Esophagus mucosa (tissue), 1 donor: ENCODE data around the gene SLC4A4. TPM values are rescaled to one million over a fixed set of nuclear protein-coding genes. Genes with fewer than 3 reads are reported as not detected.
"Not testable (repeated sequence)": the region's sequence is repeated elsewhere in the genome, so short reads cannot be mapped to it uniquely, and the experiment has no call there.

Experiments used
- ATAC-seq: fragments of 200-7000 bp; cut with Tn5 transposase; one replicate; pipeline ENCODE4 v1.9.1; 2020
- total RNA-seq: library from RNA; stranded (reverse); gene quantifications from one replicate; pipeline ENCODE4 v1.2.4, GENCODE V29; 2023
- donor health status: DM: yes; HTN: yes; CAD: no.

SLC4A4 gene
- total RNA-seq, 1 donor from 2014 or later = 0.96 TPM

DNA sequence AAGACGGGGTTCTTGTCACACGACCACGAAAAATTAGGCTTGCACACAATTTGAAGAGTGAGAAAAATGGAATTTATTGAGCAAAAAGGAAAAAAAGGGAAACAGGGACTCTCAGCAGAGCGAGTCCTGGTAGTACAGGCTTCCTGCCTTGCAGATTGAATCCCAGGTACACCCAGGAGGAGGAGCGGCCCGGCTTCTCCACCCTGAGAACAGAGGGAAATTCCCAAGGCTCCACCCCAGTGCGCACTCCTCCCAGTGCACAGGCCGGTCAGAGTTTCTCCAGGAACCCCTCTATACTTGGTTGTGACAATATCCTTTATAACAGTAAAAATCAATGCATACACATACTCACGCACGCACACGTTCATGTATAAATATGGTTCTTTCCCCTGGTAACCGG lies 22.0 kb downstream of the SLC4A4 start:
- no peak for ATAC-seq

DNA sequence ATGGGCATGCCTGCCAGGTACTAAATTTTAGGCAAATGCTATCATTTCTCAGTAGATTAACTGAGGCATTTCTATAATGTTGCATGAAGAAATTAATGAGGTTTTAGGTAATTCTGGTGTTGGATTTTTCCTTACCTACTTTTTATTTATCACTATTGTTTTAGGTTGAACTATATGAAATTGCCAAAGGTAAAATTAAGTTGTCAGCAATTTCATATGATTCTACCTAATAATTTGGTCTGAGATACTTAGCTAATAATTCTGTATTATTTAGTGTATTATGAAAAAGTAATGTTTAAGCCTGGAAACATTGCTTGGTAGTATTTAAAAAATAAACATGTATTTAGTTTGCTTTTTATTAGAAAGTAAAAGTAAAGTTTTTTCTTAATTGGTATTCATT lies 22.7 kb downstream of the SLC4A4 start:
- ATAC-seq = no peak

DNA sequence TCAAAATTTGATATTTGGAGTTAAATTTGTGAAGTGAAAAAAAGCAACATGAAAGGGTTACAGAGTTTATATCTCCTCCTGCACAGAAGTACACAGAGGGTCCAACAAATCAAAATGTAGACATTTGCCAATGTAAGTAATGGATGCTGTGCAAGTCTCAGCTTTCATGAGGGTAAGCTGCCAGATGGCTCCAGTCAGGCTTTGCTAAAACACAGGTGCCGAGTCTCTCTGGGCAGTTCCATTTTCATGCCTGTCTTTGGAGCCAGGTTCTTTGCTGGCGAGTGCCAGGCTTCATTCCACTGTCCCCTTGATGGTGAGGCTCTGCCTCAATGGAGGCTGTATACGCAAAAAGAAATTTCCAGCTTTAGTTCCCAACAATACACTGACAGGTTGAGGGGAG lies 27.9 kb downstream of the SLC4A4 start:
- no peak for ATAC-seq

DNA sequence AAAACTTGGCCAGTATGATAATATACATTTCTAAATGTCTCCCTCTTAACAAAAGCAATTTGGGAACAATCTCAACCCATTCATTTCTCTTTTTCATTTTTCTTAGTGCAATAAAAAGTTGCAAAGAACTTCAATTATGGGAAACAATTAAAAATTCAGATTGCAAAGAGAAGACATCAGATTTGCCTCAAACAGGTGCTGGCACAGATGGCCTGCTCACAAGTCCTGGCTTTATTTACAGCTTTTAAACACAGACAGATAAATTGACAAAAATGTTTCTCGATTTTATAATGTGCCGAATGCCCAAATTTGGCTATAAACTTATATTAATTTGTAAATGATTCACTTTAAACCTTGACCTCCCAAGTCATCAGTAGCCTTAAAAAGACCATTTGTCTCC lies 28.7 kb downstream of the SLC4A4 start:
- ATAC-seq = no peak

DNA sequence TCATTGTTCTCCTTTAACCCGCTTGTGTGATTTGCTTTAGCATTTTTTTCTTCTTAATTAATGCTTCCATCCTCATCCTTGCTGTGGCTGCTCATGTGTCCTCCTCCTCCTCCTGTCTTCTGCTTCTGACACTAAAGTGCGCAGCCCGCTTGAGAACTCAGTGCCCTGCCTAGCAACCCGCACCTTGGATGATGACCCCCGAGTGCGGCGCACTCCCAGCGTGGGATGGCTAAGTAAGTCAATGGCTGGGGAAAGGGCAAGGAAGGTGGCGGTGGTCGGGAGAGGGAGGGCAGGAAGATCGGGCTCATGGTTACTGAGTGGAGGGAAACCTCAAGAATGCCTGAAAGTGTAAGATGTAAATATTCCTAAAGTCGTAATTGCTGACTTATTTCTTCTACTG lies 30.1 kb downstream of the SLC4A4 start:
- ATAC-seq = no peak

DNA sequence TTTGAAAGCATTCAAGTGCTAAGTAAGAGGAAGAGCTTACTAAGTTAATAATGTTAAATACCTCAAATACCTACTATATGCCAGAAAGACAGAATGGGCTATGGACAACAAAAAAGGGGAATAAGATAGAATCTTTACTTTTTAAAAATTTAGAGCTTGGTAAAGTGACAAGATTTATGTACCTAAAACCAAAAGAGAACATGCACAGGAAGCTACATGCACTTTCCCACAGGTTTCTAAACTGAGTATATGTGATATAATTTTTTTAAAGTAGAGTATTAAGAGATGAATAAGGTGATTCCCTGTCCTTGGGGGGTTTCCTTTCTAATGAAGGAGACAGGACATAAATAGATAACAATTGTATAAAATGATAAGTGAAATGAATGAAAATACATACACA lies 30.7 kb downstream of the SLC4A4 start:
- ATAC-seq = no peak

DNA sequence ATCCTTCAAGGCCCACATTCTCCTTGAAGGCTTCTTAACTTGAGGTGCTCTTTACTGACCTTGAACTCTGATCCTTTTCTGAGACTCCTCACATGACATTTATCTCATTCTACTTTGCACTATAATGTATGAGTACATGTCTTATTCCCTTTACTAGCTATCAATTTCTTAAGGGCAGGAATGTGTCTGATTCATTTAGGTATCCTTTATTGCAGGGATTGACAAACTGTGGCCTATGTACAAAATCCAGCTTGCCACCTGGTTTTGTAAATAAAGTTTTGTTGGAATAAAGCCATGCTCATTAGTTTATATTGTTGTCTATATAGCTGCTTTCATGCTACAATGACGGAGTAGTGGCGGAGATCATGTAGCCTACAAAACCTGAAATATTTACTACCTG lies 36.7 kb downstream of the SLC4A4 start:
- ATAC-seq = no peak

DNA sequence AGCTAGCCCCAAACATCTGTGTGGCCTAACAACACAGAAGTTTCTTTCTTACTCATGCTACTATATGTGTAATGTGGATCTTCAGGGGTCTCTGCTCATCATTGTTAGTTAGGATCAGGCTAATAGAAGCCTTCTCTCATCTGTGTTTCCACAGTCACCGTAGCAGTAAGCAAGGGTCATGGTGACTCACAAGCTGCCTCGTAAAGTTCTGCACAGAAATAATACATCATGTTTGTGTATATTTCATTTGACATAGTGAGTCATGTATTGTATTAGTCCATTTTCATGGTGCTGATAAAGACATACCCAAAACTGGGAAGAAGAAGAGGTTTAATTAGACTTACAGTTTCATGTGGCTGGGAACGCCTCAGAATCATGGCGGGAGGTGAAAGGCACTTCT lies 38.7 kb downstream of the SLC4A4 start:
- ATAC-seq = peak; percentile 81

DNA sequence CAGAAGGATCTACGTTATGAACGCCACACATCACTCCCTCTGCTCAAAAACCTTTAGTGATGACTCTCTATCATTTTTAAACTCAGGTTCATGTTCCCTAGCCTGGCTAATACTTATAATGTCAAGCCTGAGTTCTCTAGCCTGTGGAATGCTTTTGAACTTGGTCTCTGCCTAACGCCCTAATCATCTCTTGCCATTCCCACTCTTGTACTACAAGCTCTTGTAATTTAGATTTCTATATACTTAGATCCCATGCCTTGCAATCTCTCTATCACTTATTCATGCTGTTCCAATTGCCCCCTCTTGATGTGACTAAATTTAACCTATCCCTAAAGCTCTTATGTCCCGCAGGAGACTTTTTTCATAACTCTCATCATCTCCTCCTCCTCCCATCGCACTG lies 40.3 kb downstream of the SLC4A4 start:
- no peak for ATAC-seq

DNA sequence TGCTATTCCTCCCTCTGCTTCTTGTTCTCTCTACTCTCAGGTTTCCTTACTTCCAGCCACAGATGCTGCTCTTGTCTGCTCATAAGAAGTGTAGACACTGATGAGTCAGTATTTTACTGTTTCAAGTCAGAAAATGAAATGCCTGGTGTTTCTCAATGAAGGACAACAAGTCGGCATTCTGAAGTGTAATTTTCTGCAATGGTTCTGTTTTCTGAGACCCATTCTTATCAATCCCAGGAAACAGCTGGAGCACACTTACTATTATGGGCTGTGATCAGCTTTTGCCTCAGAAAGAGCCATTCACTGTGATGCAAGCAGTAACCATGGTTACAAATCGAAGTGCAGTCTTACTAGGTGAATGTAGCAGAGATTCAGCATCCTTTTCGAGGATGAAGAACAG lies 42.0 kb downstream of the SLC4A4 start:
- no peak for ATAC-seq

DNA sequence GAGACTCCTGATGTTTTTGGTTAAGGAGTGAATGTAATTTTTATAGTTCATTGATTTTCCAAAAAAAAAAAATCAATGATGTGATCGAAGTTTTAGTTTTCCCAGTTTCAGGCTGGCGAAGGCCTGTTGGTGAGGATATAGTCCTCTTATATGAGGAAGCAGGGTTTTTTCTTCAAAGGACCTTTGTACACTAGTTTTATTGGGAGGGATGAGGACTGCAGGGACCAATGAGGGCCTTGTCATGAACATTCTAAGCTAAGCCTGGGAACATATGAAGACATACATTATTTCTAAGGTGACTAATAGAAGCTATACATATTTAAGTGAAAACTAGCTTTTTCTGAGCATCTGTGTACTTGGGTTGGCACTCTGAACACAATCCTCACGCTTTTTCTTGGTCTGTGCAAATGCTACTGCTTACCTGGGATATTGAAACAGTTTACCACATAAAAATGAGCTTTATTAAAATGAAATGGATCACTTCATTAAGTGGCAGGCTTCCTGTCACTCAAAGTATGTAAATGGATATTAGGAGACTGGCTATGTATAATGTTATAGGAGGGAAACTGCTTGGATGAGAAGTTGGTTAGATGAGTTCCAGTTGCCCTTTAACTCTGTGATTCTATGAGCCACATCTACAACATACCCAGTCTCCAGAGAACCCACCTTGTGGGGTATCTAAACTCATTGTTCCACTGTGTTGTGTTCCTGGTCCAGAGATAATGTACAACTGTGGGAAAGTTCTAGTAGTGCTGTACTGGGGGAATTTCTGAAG lies 43.5 kb downstream of the SLC4A4 start:
- no peak for ATAC-seq

DNA sequence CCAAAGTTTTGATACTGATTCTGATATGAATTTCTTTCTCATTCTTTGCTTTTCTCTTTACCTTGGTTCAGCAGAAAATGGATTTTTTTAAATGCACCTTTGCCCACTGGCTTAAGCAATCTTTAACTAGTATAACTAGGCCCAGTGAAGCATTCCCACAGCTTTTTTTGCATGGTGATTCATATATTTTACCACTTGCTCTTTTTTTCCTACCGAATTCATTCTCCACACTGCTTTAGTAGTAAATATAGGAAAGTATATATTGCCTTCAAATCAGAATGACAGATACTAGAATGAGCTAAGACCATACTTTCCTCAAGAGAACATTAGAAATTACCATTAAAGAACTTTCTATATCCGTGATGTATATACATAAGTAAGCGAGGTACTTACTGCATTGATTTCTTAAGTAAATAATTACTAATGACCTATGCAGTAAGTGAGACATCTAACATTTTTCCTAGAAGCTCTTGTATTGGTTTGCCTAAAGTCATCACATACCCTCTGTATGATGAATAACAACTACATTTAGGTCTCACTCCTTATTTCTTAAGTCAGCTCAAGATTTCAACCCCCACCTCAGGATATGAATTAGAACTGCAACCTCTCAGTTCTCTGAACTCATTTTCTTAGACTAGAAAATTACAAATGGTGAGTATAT lies 44.2 kb downstream of the SLC4A4 start:
- ATAC-seq = no peak

DNA sequence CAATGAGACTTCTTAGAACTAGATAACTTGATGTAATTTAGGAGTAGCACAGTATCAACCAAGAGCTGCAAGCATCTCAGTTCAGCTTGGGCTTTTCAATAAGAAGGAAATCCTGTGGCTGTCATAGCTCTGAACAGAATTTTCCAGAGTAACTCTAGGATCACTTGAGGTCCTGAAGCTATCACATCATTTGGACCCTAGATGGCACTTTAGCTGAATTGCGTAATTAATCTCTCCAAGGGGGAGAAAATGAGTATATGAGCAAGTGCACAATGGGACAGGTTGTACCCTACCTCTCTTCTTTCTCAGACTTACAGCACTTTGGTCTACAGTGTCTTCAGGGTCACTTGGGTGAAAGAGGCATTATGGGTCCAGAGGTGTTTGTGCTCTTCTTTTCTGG lies 45.2 kb downstream of the SLC4A4 start:
- no peak for ATAC-seq

DNA sequence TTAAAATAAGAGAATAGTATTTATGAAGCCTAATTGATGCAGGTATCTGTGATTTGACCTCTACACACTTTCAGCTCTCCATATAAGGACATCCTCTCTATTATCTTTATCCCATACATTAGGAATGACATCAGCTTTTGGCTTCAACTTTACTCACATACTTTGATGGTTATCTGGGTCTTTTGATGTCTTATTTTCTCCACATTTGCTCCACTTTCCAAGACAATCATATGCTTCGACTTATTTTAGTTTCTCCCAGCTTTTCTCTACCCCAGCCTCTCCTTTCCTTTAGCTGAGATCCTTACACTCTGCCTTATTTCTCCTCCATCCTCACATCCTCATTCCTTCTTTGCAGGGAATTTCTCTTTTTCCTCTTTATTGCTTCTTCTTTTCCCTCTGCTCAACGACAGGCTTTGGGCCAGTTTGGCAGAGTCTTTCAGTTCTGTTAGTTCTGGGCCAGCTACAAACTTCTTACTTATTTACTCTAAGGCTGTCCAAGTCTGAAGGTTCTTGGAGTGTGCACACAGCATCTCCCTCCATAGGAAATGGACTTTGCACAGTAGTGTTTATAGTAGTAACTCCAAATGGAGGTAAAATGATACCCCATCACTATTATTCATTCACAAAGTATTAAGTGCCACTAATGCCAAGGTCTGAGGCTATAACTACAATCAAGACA lies 50.5 kb downstream of the SLC4A4 start:
- ATAC-seq = no peak

DNA sequence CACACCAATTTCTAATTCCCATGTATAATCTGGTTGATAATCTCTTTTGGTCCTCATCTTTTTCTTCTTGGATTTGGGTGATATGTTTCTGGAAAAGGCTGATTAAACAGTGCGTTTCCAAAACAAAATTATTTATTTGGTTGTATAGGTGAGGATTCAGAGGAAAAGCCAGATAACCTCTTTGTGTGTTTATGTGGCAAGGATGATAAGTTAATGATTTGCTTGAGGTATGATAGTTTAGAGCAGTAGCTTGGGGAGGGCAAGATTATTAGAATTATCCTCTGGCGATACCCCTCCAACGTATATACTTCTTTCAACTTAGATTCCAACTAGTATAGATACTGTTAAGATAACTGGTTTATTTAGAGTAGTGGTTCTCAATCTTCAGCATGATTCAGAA lies 53.3 kb downstream of the SLC4A4 start:
- no peak for ATAC-seq

DNA sequence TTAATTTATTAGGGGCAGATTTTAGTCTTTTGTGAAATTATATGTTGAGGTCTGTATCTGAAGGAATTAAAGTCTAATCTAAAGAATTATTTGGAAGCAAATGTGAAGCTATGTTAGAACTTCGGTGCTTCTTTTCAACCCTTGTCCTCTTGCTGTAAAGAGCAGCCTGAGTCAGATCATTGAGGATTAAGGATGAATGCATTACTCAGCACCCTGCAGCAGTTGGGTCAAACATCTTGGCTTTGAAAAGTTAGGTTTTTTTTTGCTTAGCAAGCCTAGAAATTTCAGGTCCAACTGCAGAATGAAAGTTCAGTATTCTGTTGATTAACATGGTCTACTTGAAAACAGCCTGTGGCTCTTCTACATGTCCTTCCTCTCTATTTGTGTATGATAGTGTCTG lies 57.6 kb downstream of the SLC4A4 start:
- ATAC-seq = peak; percentile 73

DNA sequence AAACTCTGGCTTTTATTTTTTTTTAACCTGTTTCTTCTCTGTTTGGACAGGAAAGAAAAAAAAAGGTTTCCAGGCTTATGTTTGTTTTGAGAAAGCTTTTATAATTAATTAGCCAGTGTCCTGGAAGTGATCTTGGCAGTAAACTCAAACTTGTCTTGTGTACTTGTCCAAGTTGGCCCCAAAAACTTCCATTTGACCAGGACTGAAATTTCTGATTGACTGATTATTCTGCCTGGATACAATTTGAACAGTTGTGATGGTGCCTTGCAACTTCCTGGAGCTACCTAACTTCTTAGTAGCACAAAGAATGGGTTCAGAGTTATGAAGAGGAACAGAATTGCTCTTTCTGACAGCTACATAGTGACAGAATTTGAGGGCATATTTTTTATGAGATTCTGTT lies 62.0 kb downstream of the SLC4A4 start:
- no peak for ATAC-seq

DNA sequence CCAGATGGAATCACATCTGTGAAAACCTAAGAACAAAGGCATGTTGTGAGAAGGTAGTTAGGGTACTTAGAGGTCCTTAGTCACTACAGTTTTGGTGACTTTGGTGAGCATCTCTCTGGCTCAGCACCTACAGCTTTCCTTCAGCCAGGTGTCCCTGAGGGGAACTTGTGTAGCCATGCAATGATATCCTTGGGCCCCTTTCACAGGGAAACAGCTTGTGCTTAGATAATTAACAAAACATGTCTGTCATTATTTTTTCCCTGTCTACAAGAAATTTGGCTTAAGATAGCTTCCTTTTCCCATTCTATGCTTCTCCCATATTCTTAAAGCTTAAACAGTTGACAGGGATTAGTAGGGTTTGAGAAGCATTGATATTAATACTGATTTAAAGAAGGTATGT lies 63.8 kb downstream of the SLC4A4 start:
- ATAC-seq = no peak

DNA sequence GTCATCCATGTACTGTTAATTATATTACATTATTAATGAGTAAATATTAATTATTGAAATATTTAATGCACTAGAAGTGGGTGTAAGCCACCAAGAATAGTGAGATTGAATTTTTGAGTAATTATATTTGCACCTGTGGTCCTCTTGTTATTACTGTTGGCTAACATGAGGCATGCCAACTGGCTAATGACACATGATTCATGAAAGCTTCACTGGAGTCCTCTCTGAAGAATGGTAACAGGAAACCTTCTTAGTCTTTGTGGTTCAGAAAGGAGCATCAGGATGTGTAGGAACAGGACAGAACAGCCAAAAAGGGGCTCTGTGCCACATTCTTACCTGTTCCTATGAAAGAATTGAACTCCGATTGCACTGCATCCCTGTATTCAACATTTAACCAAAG lies 65.2 kb downstream of the SLC4A4 start:
- no peak for ATAC-seq

DNA sequence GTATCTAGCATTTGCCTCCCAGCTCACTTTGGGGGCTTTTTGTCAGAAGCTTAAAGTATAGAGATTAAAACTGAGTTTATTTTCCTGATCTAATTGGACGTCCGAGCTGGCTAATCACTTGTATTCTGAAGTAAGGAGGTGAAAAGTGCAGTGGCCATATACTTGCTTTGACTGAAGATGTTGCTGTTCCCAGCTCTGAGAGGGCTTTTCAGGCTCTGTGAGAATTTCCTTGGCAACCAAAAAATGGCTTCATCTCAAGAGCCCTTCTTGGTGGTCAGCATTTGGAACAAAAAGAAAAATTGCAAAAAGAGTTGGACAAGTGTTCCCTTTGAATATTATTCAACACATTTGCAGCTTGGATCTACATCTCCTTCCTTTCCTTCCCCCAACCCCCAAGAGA lies 67.0 kb downstream of the SLC4A4 start:
- no peak for ATAC-seq

DNA sequence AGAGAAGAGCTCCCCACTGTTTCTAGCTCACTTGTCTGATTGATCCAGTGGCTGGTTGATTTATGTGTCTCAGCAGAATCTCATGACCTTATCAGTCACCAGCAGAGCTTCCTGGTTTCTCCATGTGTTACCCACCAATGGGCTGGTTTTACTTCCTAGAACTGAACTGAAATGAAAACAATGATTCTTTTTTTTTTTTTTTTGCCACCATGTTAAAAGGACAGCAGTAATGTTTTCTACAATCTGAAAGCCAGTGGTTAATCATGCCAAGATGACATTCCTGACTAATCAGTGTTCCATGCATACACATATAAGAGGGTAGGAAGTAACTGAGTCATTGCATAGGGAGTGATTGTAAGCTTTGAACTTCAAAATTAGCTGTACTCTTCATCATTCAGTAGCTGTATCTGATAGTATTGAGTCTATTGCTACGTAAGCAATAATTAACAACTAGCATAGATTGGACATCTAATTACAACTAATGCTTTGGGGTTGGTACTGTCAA lies 67.7 kb downstream of the SLC4A4 start:
- ATAC-seq = no peak

DNA sequence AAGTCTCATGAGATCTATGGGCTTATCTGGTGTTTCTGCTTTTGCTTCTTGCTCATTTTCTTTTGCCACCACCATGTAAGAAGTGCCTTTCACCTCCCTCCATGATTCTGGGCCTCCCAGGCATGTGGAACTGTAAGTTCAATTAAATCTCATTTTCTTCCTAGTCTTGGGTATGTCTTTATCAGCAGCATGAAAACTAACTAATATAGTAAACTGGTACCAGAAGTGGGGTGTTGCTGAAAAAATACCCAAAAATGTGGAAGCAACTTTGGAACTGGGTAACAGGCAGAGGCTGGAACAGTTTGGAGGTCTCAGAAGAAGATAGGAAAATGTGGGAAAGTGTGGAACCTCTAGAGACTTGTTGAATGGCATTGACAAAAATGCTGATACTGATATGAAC lies 70.1 kb downstream of the SLC4A4 start:
- ATAC-seq = not testable (repeated sequence)

DNA sequence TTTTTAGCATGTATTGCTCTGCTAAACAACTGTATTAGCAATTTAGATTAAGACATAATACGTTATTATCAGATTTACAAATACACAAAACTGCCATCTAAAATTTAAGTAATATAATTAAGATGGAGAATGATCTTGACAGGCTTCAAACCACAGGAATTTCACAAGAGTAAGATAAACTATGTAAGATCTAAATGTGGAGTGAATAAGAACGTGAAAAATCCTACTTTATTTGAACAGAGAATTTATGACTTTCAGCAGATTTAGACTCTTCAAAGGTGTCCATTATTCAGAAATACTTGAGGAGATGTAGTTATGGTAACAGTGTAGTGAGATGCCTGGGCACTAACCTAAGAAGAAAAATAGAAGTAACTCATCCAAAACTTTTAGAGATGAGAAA lies 73.2 kb downstream of the SLC4A4 start:
- ATAC-seq = no peak

DNA sequence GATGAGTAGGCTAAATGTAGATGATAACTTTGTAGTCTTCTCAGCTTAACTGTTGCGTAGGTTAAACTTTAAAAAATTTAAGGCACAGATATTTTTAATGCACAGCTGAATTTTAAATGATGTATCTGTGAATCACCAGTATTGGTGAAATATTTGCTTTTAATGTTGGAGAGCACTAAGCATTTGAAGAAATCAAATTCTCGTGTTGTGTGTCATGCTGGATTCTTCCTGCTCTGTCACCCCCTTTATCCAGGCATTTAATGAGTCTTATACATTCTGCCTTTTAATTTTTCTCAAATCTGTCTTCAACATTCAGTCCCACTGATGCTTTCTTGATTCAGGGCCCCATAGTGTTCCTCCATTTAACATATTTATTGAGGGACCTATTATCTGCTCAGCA lies 76.7 kb downstream of the SLC4A4 start:
- ATAC-seq = no peak
